T-helper 1 cell treated with Interleukin-12 subunit alpha and Interleukin-12 subunit beta and Interleukin-4 antibody, amounts not matched to agents 30 μg/mL and 1 μg/mL, for 36 hours (primary cell): ENCODE measurements around the gene BRSK2.
"Not testable (repeated sequence)": the region's sequence is repeated elsewhere in the genome, so short reads cannot be mapped to it uniquely, and the experiment has no call there.

Experiments used
- H3K27ac Mint-ChIP-seq: one replicate; pipeline ENCODE4 v1.8.0; 2021; ENCODE audit warnings: mild to moderate bottlenecking, mixed read lengths
- H3K27me3 Mint-ChIP-seq: one replicate; pipeline ENCODE4 v1.8.0; 2021; ENCODE audit warnings: low read depth, mixed read lengths
- H3K36me3 Mint-ChIP-seq: one replicate; pipeline ENCODE4 v1.8.0; 2021; ENCODE audit warnings: low read depth, mixed read lengths
- H3K4me1 Mint-ChIP-seq: one replicate; pipeline ENCODE4 v1.8.0; 2021; ENCODE audit warnings: low read depth, mixed read lengths
- H3K4me3 Mint-ChIP-seq: one replicate; pipeline ENCODE4 v1.8.0; 2021; ENCODE audit warnings: mild to moderate bottlenecking, moderate library complexity, mixed read lengths
- H3K9me3 Mint-ChIP-seq: one replicate; pipeline ENCODE4 v1.8.0; 2021; ENCODE audit warnings: mixed read lengths

BRSK2 gene

GRCh38 chr11:1389932-1390568 lies at the start of gene BRSK2:
Gene BRSK2 (plus strand): TSS chr11:1389934. CDS start chr11:1390285, 351 bp downstream.
- Mint-ChIP-seq H3K4me1 (peaks cover 2% of the 10 kb centered on the region), H3K9me3 (no peaks in the 10 kb centered on the region), H3K4me3 (peak within 1 kb of the TSS; percentile 21), H3K27me3 (peaks cover 42% of the 10 kb centered on the region), H3K27ac (no peak within 1 kb of the TSS), H3K36me3 (no peaks in the 10 kb centered on the region)

DNA sequence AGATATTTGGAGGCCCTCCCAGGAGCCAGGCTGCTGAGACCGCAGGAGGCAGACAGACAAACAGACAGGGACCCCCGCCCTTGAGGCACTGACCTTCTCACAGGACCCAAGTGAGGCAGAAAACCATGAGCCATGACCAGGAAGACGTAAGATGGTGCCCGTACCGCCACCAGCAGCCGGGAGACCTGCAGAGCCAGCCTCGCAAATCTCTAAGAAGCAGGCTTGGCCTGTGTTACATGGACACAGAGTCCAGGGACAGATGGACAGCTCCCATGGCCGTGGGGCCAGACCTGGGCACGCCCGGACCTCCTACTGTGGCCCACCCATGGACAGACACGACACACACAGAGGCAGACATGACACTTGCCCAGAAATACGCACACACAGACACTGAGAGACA lies 49.6 kb upstream of the BRSK2 start:
- H3K27me3 Mint-ChIP-seq, result peaks cover 3% of the 10 kb centered on the region

DNA sequence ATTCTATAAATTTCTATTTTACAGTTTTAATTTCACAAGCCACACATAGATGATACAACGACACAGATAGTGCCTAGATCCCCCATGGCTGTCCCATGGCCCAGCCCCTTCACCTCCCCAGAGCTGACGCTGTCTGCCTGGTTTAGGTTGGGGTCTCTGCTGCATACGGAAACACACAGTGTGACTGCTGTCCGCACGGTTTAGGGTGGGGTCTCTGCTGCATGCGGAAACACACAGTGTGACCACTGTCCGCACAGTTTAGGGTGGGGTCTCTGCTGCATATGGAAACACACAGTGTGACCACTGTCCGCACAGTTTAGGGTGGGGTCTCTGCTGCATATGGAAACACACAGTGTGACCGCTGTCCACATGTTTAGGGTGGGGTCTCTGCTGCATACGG lies 48.5 kb upstream of the BRSK2 start:
- H3K4me1 Mint-ChIP-seq, H3K36me3 Mint-ChIP-seq, H3K27me3 Mint-ChIP-seq: not testable (repeated sequence)

More for the DNA sequence above, 49.6 kb upstream of the BRSK2 start:
- Mint-ChIP-seq H3K4me1 (peaks cover 10% of the 10 kb centered on the region), H3K9me3 (no peaks in the 10 kb centered on the region), H3K27ac (no peak overlapping the region), H3K4me3 (no peak overlapping the region), H3K36me3 (peaks cover 3% of the 10 kb centered on the region)

DNA sequence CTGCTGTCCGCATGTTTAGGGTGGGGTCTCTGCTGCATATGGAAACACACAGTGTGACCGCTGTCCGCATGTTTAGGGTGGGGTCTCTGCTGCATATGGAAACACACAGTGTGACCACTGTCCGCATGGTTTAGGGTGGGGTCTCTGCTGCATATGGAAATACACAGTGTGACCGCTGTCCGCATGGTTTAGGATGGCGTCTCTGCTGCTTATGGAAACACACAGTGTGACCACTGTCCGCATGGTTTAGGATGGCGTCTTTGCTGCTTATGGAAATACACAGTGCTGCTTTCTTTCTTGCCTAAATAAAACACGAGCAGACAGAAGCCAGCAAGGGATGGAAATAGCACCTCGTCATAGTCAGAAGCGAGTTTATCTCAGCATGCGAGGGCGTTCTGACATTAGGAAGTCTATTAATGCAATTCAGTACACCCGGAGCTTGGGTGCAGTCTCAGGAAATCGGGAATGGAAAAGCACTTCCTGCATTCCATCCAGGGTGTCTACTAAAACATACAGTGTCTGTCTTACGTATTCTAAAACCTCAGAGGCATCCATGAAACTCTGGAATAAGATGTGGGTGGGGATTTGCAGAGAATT lies 47.7 kb upstream of the BRSK2 start:
- no peak overlapping the region for H3K4me3 Mint-ChIP-seq
- peaks cover 3% of the 10 kb centered on the region for H3K4me1 Mint-ChIP-seq
- H3K27me3 Mint-ChIP-seq, result no peaks in the 10 kb centered on the region
- peaks cover 3% of the 10 kb centered on the region for H3K36me3 Mint-ChIP-seq
- no peaks in the 10 kb centered on the region for H3K9me3 Mint-ChIP-seq
- H3K27ac Mint-ChIP-seq, result no peak overlapping the region

More for the DNA sequence above, 48.5 kb upstream of the BRSK2 start:
- H3K4me3 Mint-ChIP-seq, H3K9me3 Mint-ChIP-seq, H3K27ac Mint-ChIP-seq: not testable (repeated sequence)

- Mint-ChIP-seq H3K36me3 (peaks cover 1% of the 10 kb centered on the region), H3K9me3 (no peaks in the 10 kb centered on the region), H3K4me1 (peaks cover under 1% of the 10 kb centered on the region), H3K4me3 (no peak overlapping the region), H3K27me3 (no peaks in the 10 kb centered on the region), H3K27ac (no peak overlapping the region)
Observed at GRCh38 chr11:1342946-1343345, 46.8 kb upstream of the BRSK2 start.

DNA sequence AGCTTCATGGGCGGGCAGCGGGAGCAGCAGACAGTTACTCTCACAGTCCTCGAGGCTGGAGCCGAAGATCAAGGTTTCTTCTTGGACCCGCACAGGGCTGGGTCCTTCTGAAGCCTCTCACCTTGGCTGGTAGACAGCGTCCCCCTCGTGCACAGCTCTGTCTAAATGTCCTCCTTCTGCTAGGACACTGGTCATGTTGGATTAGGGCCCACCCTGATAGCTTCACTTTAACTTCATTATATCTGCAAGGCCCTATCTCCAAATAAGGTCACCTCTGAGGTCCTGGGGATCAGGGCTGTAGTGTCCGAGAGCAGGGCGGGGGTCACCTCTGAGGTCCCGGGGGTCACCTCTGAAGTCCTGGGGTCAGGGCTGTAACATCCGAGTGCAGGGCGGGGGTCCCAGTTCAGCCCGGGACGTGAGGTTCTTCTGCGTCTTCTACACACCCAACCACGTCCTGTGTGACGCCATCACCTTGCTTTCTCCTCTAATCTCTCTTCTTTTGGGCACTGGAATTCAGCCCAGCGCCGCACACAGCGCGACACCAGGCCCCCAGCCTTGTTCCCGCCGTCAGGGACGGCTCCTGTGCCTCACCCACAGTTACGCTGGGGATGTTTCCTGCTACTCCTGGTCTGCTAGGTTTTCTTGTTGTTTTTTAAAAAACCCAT lies 46.2 kb upstream of the BRSK2 start:
- no peaks in the 10 kb centered on the region for H3K36me3 Mint-ChIP-seq
- no peaks in the 10 kb centered on the region for H3K27me3 Mint-ChIP-seq
- H3K9me3 Mint-ChIP-seq, result no peaks in the 10 kb centered on the region
- no peaks in the 10 kb centered on the region for H3K4me1 Mint-ChIP-seq
- no peak overlapping the region for H3K4me3 Mint-ChIP-seq
- H3K27ac Mint-ChIP-seq, result no peak overlapping the region

GRCh38 chr11:1344056-1344635 lies 45.6 kb upstream of the BRSK2 start:
- no peaks in the 10 kb centered on the region for H3K9me3 Mint-ChIP-seq

DNA sequence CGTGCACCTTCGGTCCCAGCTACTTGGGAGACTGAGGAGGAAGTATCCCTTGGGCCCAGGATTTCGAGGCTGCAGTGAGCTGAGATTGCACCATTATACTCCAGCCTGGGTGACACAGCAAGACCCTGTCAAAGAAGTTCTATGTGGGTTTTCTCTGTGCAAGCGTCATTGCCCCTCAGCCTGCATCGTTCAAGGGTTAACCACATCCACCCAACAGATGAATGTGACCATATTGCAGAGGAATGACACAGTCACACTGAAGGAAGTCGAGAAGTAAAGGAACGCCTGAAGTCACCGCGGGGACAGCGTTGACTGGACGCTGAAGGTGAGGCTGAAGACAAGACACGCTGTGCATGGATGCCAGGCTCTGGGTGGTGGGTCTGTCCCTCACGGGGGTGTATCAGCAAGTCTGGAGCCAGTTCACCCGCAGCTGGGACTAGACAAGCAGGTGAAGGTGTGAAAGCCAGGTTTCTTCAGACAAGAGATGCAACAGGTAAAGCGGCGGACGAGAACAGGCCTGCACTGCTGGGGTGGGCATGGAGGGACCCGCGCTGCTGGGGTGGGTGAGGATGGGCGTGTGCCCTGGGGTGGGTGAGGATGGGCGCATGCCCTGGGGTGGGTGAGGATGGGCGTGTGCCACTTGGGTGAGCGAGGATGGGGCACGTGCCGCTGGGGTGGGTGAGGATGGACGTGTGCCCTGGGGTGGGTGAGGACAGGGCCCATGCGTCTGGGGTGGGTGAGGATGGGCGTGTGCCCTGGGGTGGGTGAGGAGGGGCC lies 43.8 kb upstream of the BRSK2 start:
- no peak overlapping the region for H3K27ac Mint-ChIP-seq
- no peak overlapping the region for H3K4me3 Mint-ChIP-seq
- H3K4me1 Mint-ChIP-seq, result no peaks in the 10 kb centered on the region
- H3K36me3 Mint-ChIP-seq, result no peaks in the 10 kb centered on the region
- no peaks in the 10 kb centered on the region for H3K9me3 Mint-ChIP-seq
- H3K27me3 Mint-ChIP-seq, result no peaks in the 10 kb centered on the region

More at GRCh38 chr11:1344056-1344635, 45.6 kb upstream of the BRSK2 start:
- Mint-ChIP-seq H3K27me3 (no peaks in the 10 kb centered on the region), H3K4me1 (no peaks in the 10 kb centered on the region), H3K4me3 (no peak overlapping the region), H3K36me3 (no peaks in the 10 kb centered on the region), H3K27ac (no peak overlapping the region)

- Mint-ChIP-seq H3K4me3 (no peak overlapping the region), H3K9me3 (no peaks in the 10 kb centered on the region), H3K4me1 (no peaks in the 10 kb centered on the region)
Observed at GRCh38 chr11:1346669-1347390, 42.9 kb upstream of the BRSK2 start.

GRCh38 chr11:1347411-1347999 lies 42.2 kb upstream of the BRSK2 start:
- not testable (repeated sequence) for H3K27me3 Mint-ChIP-seq, H3K4me1 Mint-ChIP-seq, H3K27ac Mint-ChIP-seq, H3K36me3 Mint-ChIP-seq, H3K9me3 Mint-ChIP-seq, H3K4me3 Mint-ChIP-seq

More at GRCh38 chr11:1346669-1347390, 42.9 kb upstream of the BRSK2 start:
- Mint-ChIP-seq H3K27ac (no peak overlapping the region), H3K27me3 (no peaks in the 10 kb centered on the region), H3K36me3 (no peaks in the 10 kb centered on the region)

DNA sequence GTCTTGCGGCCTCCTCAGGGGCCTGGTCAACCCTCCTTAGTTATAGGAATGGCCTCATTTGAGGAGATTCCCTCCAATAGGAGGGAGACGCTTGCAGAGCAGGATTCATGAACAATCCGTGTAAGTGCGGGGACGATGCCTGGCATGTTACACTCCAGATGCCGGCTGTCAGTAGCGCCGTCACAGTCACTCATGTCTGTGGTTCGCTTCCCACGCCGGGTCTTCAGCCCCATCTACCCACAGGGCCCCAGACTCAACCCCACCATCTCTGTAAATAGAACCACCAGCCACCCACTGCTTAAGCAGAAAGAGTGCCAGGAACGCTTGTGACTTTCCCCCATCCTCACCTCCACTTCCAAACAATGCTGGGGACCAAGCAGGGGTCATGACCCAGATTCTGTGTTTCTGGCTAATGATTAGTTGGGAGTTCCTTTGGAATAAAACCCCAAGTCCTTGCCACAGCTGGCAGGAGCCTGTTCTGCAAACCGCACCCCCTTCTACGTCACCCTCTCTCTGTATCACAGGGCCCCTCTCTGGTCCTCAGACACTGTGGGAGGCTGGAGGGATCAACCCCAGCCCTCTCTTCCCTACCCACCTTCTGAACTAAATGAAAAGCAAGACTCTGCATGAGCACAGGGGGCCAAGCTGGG lies 41.5 kb upstream of the BRSK2 start:
- Mint-ChIP-seq H3K36me3 (no peaks in the 10 kb centered on the region), H3K9me3 (no peaks in the 10 kb centered on the region), H3K27me3 (no peaks in the 10 kb centered on the region), H3K27ac (no peak overlapping the region), H3K4me1 (no peaks in the 10 kb centered on the region), H3K4me3 (no peak overlapping the region)

GRCh38 chr11:1348796-1349326 lies 40.9 kb upstream of the BRSK2 start:
- no peak overlapping the region for H3K4me3 Mint-ChIP-seq
- no peaks in the 10 kb centered on the region for H3K4me1 Mint-ChIP-seq
- H3K27me3 Mint-ChIP-seq, result no peaks in the 10 kb centered on the region
- H3K9me3 Mint-ChIP-seq, result no peaks in the 10 kb centered on the region
- no peaks in the 10 kb centered on the region for H3K36me3 Mint-ChIP-seq
- no peak overlapping the region for H3K27ac Mint-ChIP-seq
